Mucosa of rectum (tissue), 2 donors: ENCODE results near the gene SLC38A3.

Source experiments
- H3K27ac ChIP-seq, 2 donors: one replicate each; pipeline ENCODE4 v1.7.0; 2013; ENCODE audit warnings: inconsistent platforms in 2 of 2, low read depth in 2 of 2, low read length in 2 of 2
- H3K27me3 ChIP-seq, 2 donors: one replicate each; pipeline ENCODE4 v1.7.0; 2013; ENCODE audit warnings: low read length in 2 of 2; ENCODE audit not compliant: control insufficient read depth in 2 of 2, insufficient read depth in 2 of 2
- H3K36me3 ChIP-seq, 2 donors: one replicate each; pipeline ENCODE4 v1.7.0; 2013; ENCODE audit warnings: low read length in 2 of 2; ENCODE audit not compliant: control insufficient read depth in 2 of 2, insufficient read depth in 2 of 2
- H3K4me1 ChIP-seq, 2 donors: one replicate each; pipeline ENCODE4 v1.7.0; 2013; ENCODE audit warnings: low read length in 2 of 2, mild to moderate bottlenecking in 1 of 2; ENCODE audit not compliant: control insufficient read depth in 2 of 2, insufficient read depth in 2 of 2
- H3K4me3 ChIP-seq, 2 donors: one replicate each; pipeline ENCODE4 v1.7.0; 2013; ENCODE audit warnings: low read length in 2 of 2
- H3K9ac ChIP-seq, 2 donors: one replicate each; pipeline ENCODE4 v1.7.0; 2013; ENCODE audit warnings: low read length in 2 of 2, low read depth in 1 of 2, mild to moderate bottlenecking in 1 of 2
- H3K9me3 ChIP-seq, 2 donors: one replicate each; pipeline ENCODE4 v1.7.0; 2013; ENCODE audit warnings: low read length in 2 of 2; ENCODE audit not compliant: control insufficient read depth in 2 of 2
- donor health status: healthy.
- donor health status: Normal muscosa, but diverticular disease.

SLC38A3 gene

DNA sequence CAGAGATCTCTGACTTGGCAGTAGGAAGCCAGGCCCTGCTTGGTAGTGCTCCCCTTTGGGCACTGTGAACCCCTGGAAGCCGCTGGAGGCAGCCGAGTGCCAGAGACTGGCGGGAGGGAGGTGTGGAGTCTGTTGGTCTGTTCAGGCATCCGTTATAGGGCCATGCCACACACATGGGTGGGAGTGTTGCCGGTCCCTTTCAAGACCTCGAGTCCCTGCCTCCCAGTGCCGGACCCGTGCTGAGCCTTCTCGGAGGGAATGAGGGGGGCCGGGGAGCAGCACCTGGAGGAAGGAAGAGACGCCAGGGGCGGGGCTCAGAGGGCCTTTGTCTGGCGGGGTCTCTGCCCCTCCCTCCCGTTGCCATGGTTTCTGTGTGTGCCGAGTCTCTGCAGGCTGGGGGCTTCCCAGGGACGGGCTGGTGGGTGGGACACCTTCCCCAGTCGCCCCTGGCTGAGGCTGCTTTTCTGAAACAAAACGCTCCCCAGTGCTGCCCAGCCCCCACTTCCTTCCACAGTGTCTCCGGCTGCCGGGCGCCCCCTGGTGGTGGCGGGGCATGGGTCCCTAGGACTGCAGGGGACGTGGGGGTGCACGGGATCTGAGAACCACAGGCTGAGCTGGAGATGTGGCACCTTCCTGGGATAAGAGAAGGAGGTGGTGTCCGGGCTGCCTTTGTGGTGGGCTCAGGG lies 40.9 kb downstream of the SLC38A3 start:
- peaks cover 0 to 12% of the 10 kb centered on the region in 2 donors for H3K36me3 ChIP-seq
- H3K27me3 ChIP-seq = no peaks in the 10 kb centered on the region
- H3K27ac ChIP-seq = peak overlapping the region; percentile 26 to 81
- H3K4me3 ChIP-seq = peak overlapping the region; percentile 71 to 76
- H3K9me3 ChIP-seq = no peaks in the 10 kb centered on the region
- peak overlapping the region; percentile 70 to 72 for H3K9ac ChIP-seq
- H3K4me1 ChIP-seq = peaks cover 60 to 71% of the 10 kb centered on the region in 2 donors

DNA sequence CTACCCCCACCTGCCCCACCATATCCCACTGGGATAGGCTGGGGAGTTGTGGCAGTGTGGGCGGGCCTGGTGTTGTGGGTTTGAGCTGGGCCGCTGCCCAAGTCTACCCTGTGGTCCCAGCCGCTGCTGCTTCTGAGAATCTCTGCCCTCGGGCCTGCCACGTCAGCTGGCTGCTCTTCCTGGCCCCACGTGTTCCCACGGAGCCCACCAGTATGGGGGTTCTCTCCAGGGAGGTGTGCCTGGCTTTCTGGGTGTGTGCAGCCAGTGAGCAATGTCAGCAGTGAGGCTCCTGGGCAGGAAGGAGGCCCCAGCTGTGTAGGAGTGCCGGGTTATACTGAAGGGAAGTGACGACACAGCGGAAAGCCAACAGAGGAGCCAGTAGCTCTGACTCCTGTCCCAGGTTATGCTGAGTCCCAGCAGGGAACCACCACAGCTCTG lies 41.5 kb downstream of the SLC38A3 start:
- peak overlapping the region; percentile 70 to 72 for H3K9ac ChIP-seq
- peak overlapping the region; percentile 26 to 81 for H3K27ac ChIP-seq
- no peaks in the 10 kb centered on the region for H3K9me3 ChIP-seq
- H3K36me3 ChIP-seq = peaks cover 4 to 13% of the 10 kb centered on the region in 2 donors
- H3K4me1 ChIP-seq = peaks cover 60 to 70% of the 10 kb centered on the region in 2 donors
- H3K27me3 ChIP-seq = no peaks in the 10 kb centered on the region
- H3K4me3 ChIP-seq = peak overlapping the region in 1 of 2 donors; percentile 76

- H3K27me3 ChIP-seq = no peaks in the 10 kb centered on the region
- H3K27ac ChIP-seq = peak overlapping the region; percentile 34 to 58
- H3K4me3 ChIP-seq = no peak overlapping the region
- peaks cover 4 to 25% of the 10 kb centered on the region in 2 donors for H3K36me3 ChIP-seq
- peaks cover 45 to 53% of the 10 kb centered on the region in 2 donors for H3K4me1 ChIP-seq
- H3K9me3 ChIP-seq = no peaks in the 10 kb centered on the region
- peak overlapping the region in 1 of 2 donors; percentile 13 for H3K9ac ChIP-seq
Observed at GRCh38 chr3:50248387-50248786, 43.3 kb downstream of the SLC38A3 start.

GRCh38 chr3:50249457-50249856 lies 44.4 kb downstream of the SLC38A3 start:
- Histone ChIP-seq H3K27me3 (no peaks in the 10 kb centered on the region), H3K27ac (peak overlapping the region in 1 of 2 donors; percentile 58), H3K9ac (no peak overlapping the region), H3K36me3 (peaks cover 4 to 30% of the 10 kb centered on the region in 2 donors), H3K4me3 (no peak overlapping the region), H3K4me1 (peaks cover 37 to 49% of the 10 kb centered on the region in 2 donors), H3K9me3 (no peaks in the 10 kb centered on the region)

GRCh38 chr3:50250514-50250913 lies 45.4 kb downstream of the SLC38A3 start:
- H3K27me3 ChIP-seq = no peaks in the 10 kb centered on the region
- H3K4me3 ChIP-seq = no peak overlapping the region
- peaks cover 4 to 30% of the 10 kb centered on the region in 2 donors for H3K36me3 ChIP-seq
- no peak overlapping the region for H3K9ac ChIP-seq
- no peak overlapping the region for H3K27ac ChIP-seq
- no peaks in the 10 kb centered on the region for H3K9me3 ChIP-seq
- H3K4me1 ChIP-seq = peaks cover 32 to 48% of the 10 kb centered on the region in 2 donors

DNA sequence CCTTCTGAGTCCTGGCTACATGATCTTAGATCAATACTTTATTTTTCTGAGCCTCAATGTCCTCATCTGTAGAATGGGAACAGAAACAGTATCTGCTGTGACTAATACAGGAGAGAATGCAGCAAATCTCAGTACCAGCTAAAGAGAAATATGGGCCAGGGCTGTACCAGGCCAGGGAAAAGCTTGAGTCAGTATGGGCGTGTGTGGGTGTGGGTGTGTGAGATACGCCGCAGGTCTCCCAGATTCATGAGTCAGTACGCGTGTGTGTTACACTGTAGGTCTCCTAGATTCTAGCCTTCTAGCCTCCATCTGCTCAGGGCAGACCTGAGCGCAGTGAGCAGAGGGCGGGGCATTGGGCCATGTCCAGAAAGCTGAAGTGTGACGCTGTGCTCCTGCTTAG lies 46.1 kb downstream of the SLC38A3 start:
- Histone ChIP-seq H3K27ac (peak overlapping the region in 1 of 2 donors; percentile 10), H3K9ac (no peak overlapping the region), H3K4me1 (peaks cover 27 to 42% of the 10 kb centered on the region in 2 donors), H3K27me3 (no peaks in the 10 kb centered on the region), H3K4me3 (no peak overlapping the region), H3K36me3 (peaks cover 5 to 32% of the 10 kb centered on the region in 2 donors), H3K9me3 (no peaks in the 10 kb centered on the region)

DNA sequence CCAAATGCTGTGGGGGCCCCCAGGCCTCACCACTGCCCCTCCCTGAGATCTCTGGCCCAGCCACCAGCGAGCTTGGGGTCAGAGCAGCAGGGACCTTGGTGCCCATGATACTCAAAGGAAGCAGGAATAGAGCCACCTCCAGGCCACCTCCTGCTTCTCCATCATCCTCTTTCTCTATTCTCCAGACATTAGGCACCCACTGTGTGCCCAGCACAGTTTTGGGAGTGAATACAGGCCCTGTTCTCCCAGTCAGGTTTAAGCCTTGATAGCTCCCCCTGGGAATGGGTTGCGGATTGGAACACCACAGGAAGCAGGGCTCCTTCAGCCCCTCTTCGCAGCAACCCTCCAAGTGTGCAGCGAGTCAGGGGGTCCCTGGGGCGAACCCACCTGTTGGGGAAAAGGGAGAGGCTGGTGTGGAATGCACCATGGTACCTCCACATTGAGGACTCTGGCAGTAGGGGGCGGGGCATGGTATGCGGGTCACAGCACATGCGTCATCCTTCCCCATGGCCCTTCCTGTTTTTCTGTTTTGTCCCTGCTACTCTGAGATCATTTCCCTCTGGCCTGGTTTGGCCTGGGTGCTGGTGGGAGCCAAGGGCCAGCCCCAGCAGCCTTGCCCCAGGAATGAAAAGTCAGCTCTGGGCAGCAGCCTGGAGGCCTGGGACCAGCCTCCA lies 49.6 kb downstream of the SLC38A3 start:
- Histone ChIP-seq H3K9ac (no peak overlapping the region), H3K9me3 (no peaks in the 10 kb centered on the region), H3K4me3 (no peak overlapping the region), H3K27ac (peak overlapping the region; percentile 42 to 56), H3K27me3 (no peaks in the 10 kb centered on the region), H3K36me3 (peaks cover 25 to 42% of the 10 kb centered on the region in 2 donors), H3K4me1 (peaks cover 10 to 14% of the 10 kb centered on the region in 2 donors)

GRCh38 chr3:50255251-50255615 lies 50.2 kb downstream of the SLC38A3 start:
- Histone ChIP-seq H3K4me3 (no peak overlapping the region), H3K36me3 (peaks cover 25 to 41% of the 10 kb centered on the region in 2 donors), H3K4me1 (peaks cover 12 to 15% of the 10 kb centered on the region in 2 donors), H3K27ac (peak overlapping the region in 1 of 2 donors; percentile 56), H3K9me3 (no peaks in the 10 kb centered on the region), H3K27me3 (no peaks in the 10 kb centered on the region), H3K9ac (no peak overlapping the region)

DNA sequence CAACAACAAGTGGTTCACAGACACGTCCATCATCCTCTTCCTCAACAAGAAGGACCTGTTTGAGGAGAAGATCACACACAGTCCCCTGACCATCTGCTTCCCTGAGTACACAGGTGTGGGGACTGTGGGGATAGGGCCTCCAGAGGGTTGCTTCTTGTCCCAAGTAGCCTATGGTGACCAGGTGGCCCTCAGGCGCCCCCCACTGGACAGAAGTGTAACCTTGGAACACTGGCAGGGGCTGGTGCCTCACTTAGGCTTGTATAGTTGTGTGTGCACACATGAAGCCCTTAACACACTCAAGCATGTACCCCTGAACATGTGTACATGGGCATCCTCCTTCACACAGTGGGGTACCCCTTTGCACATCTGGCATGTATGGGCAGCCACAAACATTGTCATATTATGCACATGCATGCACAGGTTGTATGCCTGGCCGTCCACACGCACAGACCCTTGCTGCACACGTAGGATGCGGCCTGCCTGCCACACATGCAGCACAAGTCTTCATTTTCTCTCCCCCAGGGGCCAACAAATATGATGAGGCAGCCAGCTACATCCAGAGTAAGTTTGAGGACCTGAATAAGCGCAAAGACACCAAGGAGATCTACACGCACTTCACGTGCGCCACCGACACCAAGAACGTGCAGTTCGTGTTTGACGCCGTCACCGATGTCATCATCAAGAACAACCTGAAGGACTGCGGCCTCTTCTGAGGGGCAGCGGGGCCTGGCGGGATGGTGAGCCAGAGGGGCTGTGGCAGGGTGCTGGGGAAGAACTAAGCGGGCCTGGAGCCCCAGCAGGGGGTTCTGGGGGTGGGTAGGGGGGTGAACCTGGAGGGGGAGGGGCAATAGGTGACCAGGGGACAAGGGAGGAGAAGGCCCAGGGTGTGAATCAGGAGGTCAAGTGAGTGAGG lies 52.2 kb downstream of the SLC38A3 start:
- H3K27me3 ChIP-seq = no peaks in the 10 kb centered on the region
- H3K36me3 ChIP-seq = peaks cover 20 to 32% of the 10 kb centered on the region in 2 donors
- H3K9ac ChIP-seq = no peak overlapping the region
- H3K4me1 ChIP-seq = peaks cover 12 to 15% of the 10 kb centered on the region in 2 donors
- H3K27ac ChIP-seq = no peak overlapping the region
- H3K9me3 ChIP-seq = no peaks in the 10 kb centered on the region
- H3K4me3 ChIP-seq = no peak overlapping the region
